Astrocyte (in vitro differentiated cells and primary cell): ENCODE results near the gene LAMA5. TPM values are rescaled to one million over a fixed set of nuclear protein-coding genes. Genes with fewer than 3 reads are reported as not detected.

Source experiments
- DNase-seq: peaks from one replicate; pipeline ENCODE4 v3.0.0-alpha.2; 2010; ENCODE audit warnings: low read depth
- FAIRE-seq: peaks from 2 replicates; lab custom pipeline; 2011; peaks lifted over from hg19 to GRCh38; lab: Jason Lieb, UNC
- H2AFZ ChIP-seq: 2 replicates; pipeline ENCODE4 v1.6.0; 2012; ENCODE audit warnings: low read depth, low read length, inconsistent platforms
- H3K27ac ChIP-seq: 2 replicates; pipeline ENCODE4 v1.5.1; 2011; ENCODE audit warnings: low read depth, low read length, inconsistent platforms
- H3K27me3 ChIP-seq: 2 replicates; pipeline ENCODE4 v1.6.0; 2011; ENCODE audit warnings: low read length, inconsistent platforms; ENCODE audit not compliant: insufficient read depth
- H3K36me3 ChIP-seq: 2 replicates; pipeline ENCODE4 v1.5.1; 2011; ENCODE audit warnings: low read length, inconsistent platforms; ENCODE audit not compliant: insufficient read depth
- H3K4me1 ChIP-seq: 2 replicates; pipeline ENCODE4 v1.5.1; 2011; ENCODE audit warnings: low read length, inconsistent platforms; ENCODE audit not compliant: insufficient read depth
- H3K4me2 ChIP-seq: 2 replicates; pipeline ENCODE4 v1.6.0; 2012; ENCODE audit warnings: low read length, inconsistent platforms
- H3K4me3 ChIP-seq: 2 replicates; pipeline ENCODE4 v1.5.1; 2011; ENCODE audit warnings: low read depth, mild to moderate bottlenecking, low read length, inconsistent platforms; ENCODE audit not compliant: insufficient read depth
- H3K79me2 ChIP-seq: 2 replicates; pipeline ENCODE4 v1.6.0; 2012; ENCODE audit warnings: mild to moderate bottlenecking, low read length, inconsistent platforms; ENCODE audit not compliant: insufficient read depth
- H3K9ac ChIP-seq: 2 replicates; pipeline ENCODE4 v1.6.0; 2012; ENCODE audit warnings: mild to moderate bottlenecking, low read length, inconsistent platforms
- H3K9me3 ChIP-seq: 2 replicates; pipeline ENCODE4 v1.5.1; 2012; ENCODE audit warnings: low read depth, mild to moderate bottlenecking, low read length, inconsistent platforms; ENCODE audit not compliant: insufficient read depth
- H4K20me1 ChIP-seq: 2 replicates; pipeline ENCODE4 v1.6.0; 2012; ENCODE audit warnings: low read length, inconsistent platforms; ENCODE audit not compliant: insufficient read depth
- H3K27ac Mint-ChIP-seq: one replicate; pipeline ENCODE4 v1.8.0; 2021; ENCODE audit warnings: mild to moderate bottlenecking, mixed read lengths; ENCODE audit not compliant: unreplicated experiment
- H3K27me3 Mint-ChIP-seq: one replicate; pipeline ENCODE4 v1.8.0; 2021; ENCODE audit warnings: low read depth, mixed read lengths; ENCODE audit not compliant: unreplicated experiment
- H3K36me3 Mint-ChIP-seq: one replicate; pipeline ENCODE4 v1.8.0; 2021; ENCODE audit warnings: low read depth, mixed read lengths; ENCODE audit not compliant: unreplicated experiment
- H3K4me1 Mint-ChIP-seq: one replicate; pipeline ENCODE4 v1.8.0; 2021; ENCODE audit warnings: low read depth, mixed read lengths; ENCODE audit not compliant: unreplicated experiment
- H3K4me3 Mint-ChIP-seq: one replicate; pipeline ENCODE4 v1.8.0; 2021; ENCODE audit warnings: mild to moderate bottlenecking, moderate library complexity, mixed read lengths; ENCODE audit not compliant: unreplicated experiment
- H3K9me3 Mint-ChIP-seq: one replicate; pipeline ENCODE4 v1.8.0; 2021; ENCODE audit warnings: mild to moderate bottlenecking, mixed read lengths; ENCODE audit not compliant: unreplicated experiment
- CTCF ChIP-seq: IDR thresholded peaks from 2 replicates; pipeline ENCODE4 v1.5.1; 2011; ENCODE audit warnings: low read depth, mild to moderate bottlenecking, inconsistent platforms, low read length, moderate library complexity; ENCODE audit not compliant: insufficient read depth
- EZH2 ChIP-seq: IDR thresholded peaks from 2 replicates; pipeline ENCODE4 v1.6.1; 2012; ENCODE audit warnings: mild to moderate bottlenecking, low read length, inconsistent platforms; ENCODE audit not compliant: insufficient read depth
- total RNA-seq: library from RNA; stranded (reverse); gene quantifications from 2 replicates; pipeline ENCODE4 v1.2.1, GENCODE V29; 2021

The LAMA5 gene
- total RNA-seq, 1 donor from 2014 or later = 350 TPM

- H3K27me3 Mint-ChIP-seq = no peaks in the 10 kb centered on the region
Observed at GRCh38 chr20:62309198-62309944, 57.7 kb downstream of the LAMA5 start.

GRCh38 chr20:62308102-62308822 lies 58.9 kb downstream of the LAMA5 start:
- no peak overlapping the region for H3K4me3 Mint-ChIP-seq
- FAIRE-seq = no peak
- no peak overlapping the region for H3K9ac ChIP-seq
- TF ChIP-seq EZH2 = no peak
- no peak for TF ChIP-seq CTCF
- H2AFZ ChIP-seq = no peak overlapping the region
- H3K4me1 Mint-ChIP-seq = peaks cover 7% of the 10 kb centered on the region
- H3K36me3 ChIP-seq = peaks cover 14% of the 10 kb centered on the region
- no peak overlapping the region for H3K27ac Mint-ChIP-seq
- H3K27ac ChIP-seq = no peak overlapping the region
- H3K79me2 ChIP-seq = peaks cover 46% of the 10 kb centered on the region
- no peaks in the 10 kb centered on the region for H3K27me3 ChIP-seq
- peaks cover 19% of the 10 kb centered on the region for H3K4me1 ChIP-seq
- no peak for DNase-seq
- no peak overlapping the region for H3K4me3 ChIP-seq
- no peaks in the 10 kb centered on the region for H3K9me3 Mint-ChIP-seq
- H3K4me2 ChIP-seq = no peak overlapping the region
- peaks cover 57% of the 10 kb centered on the region for H4K20me1 ChIP-seq
- H3K27me3 Mint-ChIP-seq = no peaks in the 10 kb centered on the region
- no peaks in the 10 kb centered on the region for H3K9me3 ChIP-seq
- peaks cover 6% of the 10 kb centered on the region for H3K36me3 Mint-ChIP-seq

More at GRCh38 chr20:62309198-62309944, 57.7 kb downstream of the LAMA5 start:
- Histone ChIP-seq H3K9ac (no peak overlapping the region), H3K27me3 (no peaks in the 10 kb centered on the region), H3K4me1 (peaks cover 15% of the 10 kb centered on the region), H3K27ac (no peak overlapping the region), H3K4me3 (no peak overlapping the region), H3K4me2 (no peak overlapping the region), H3K79me2 (peaks cover 35% of the 10 kb centered on the region), H3K9me3 (no peaks in the 10 kb centered on the region), H4K20me1 (peaks cover 46% of the 10 kb centered on the region), H2AFZ (no peak overlapping the region), H3K36me3 (peaks cover 13% of the 10 kb centered on the region)
- DNase-seq (no peak), FAIRE-seq (no peak)
- Mint-ChIP-seq H3K36me3 (peaks cover 3% of the 10 kb centered on the region), H3K4me3 (no peak overlapping the region), H3K27ac (peak overlapping the region; percentile 47), H3K4me1 (peaks cover 3% of the 10 kb centered on the region), H3K9me3 (no peaks in the 10 kb centered on the region)
- no peak for TF ChIP-seq CTCF
- TF ChIP-seq EZH2 = no peak
